HepG2 (cell line): Measurements from ENCODE around the gene REELD1. TPM values are rescaled to one million over a fixed set of nuclear protein-coding genes. Genes with fewer than 3 reads are reported as not detected.
A peak's percentile ranks its signal among the peaks of the same experiment; 100 is the strongest.

ENCODE experiments used
- ATAC-seq: fragments of 200-7000 bp; cut with Tn5 transposase; 3 replicates; pipeline ENCODE4 v1.9.1; 2020; ENCODE audit warnings: mild to moderate bottlenecking, moderate library complexity
- BruUV-seq: library from RNA; stranded (reverse); fragments of 400-500 nt; replicated peaks from 2 replicates; lab custom pipeline; 2021; lab: Mats Ljungman, UMichigan
- CTCF ChIA-PET: fragments of 300-600 bp; formaldehyde crosslinking; extraction: SDS; loops from one replicate; lab custom pipeline; 2021; ENCODE audit warnings: low total read pairs, inconsistent platforms, low intra/inter-chr PET ratio; lab: Yijun Ruan, JAX
- POLR2A ChIA-PET: fragments of 350-600 bp; sonication (Branson Sonifier 250); formaldehyde crosslinking; loops from one replicate; lab custom pipeline; 2020; ENCODE audit warnings: antibody characterized with exemption, inconsistent platforms; lab: Yijun Ruan, JAX
- DNase-seq: peaks from one replicate; pipeline ENCODE4 v3.0.0-alpha.2; 2015; ENCODE audit warnings: low spot score
- FAIRE-seq: peaks from 3 replicates; lab custom pipeline; 2011; peaks lifted over from hg19 to GRCh38; lab: Jason Lieb, UNC
- H2AFZ ChIP-seq: one replicate; pipeline ENCODE4 v1.6.1; 2011; ENCODE audit warnings: low read length, inconsistent platforms
- H3K27ac ChIP-seq: fragments of 300-600 bp; 3 replicates; pipeline ENCODE4 v1.8.0; 2011; ENCODE audit warnings: mixed run types, mild to moderate bottlenecking, mixed read lengths, low read length, inconsistent platforms; ENCODE audit not compliant: insufficient read depth; ENCODE audit errors: extremely low read length
- H3K27me3 ChIP-seq, 2 experiments: fragments of 200-600 bp in 1 of 2; 2 replicates in 1 of 2; 3 replicates in 1 of 2; pipeline versions ENCODE4 v1.6.0 to v1.8.0; 2011; ENCODE audit warnings: low read length in 2 of 2, mild to moderate bottlenecking in 2 of 2, moderate library complexity in 2 of 2, inconsistent platforms in 1 of 2; ENCODE audit not compliant: insufficient read depth in 2 of 2, control insufficient read depth in 1 of 2
- H3K36me3 ChIP-seq, 2 experiments: fragments of 200-600 bp in 1 of 2; replicated peaks in 1 of 2; 2 replicates in 1 of 2; 3 replicates in 1 of 2; pipeline versions ENCODE4 v1.5.1 to v1.8.0; 2011; ENCODE audit warnings: low read length in 2 of 2, inconsistent platforms in 1 of 2; ENCODE audit not compliant: insufficient read depth in 2 of 2, control insufficient read depth in 1 of 2
- H3K4me1 ChIP-seq: 2 replicates; pipeline ENCODE4 v1.5.1; 2012; ENCODE audit warnings: low read length, inconsistent platforms; ENCODE audit not compliant: insufficient read depth
- H3K4me2 ChIP-seq: 2 replicates; pipeline ENCODE4 v1.6.0; 2011; ENCODE audit warnings: low read depth, low read length, inconsistent platforms
- H3K4me3 ChIP-seq, 3 experiments: fragments of 200-600 bp in 1 of 3; sonication (generic), shearing (Covaris generic) in 1 of 3; replicated peaks in 1 of 3; 2 replicates each; pipeline ENCODE4 v1.5.1; 2011 to 2016; ENCODE audit warnings: low read length in 3 of 3, inconsistent platforms in 2 of 3, low read depth in 2 of 3, mild to moderate bottlenecking in 2 of 3, control low read depth in 1 of 3, mixed read lengths in 1 of 3; ENCODE audit not compliant: insufficient read depth in 1 of 3
- H3K79me2 ChIP-seq: one replicate; pipeline ENCODE4 v1.6.1; 2011; ENCODE audit warnings: low read length, inconsistent platforms; ENCODE audit not compliant: insufficient read depth
- H3K9ac ChIP-seq: 2 replicates; pipeline ENCODE4 v1.6.0; 2011; ENCODE audit warnings: mild to moderate bottlenecking, low read depth, low read length, inconsistent platforms; ENCODE audit not compliant: insufficient read depth
- H3K9me3 ChIP-seq: 2 replicates; pipeline ENCODE4 v1.5.1; 2012; ENCODE audit warnings: mild to moderate bottlenecking, low read length
- H4K20me1 ChIP-seq: 2 replicates; pipeline ENCODE4 v1.6.0; 2011; ENCODE audit warnings: inconsistent platforms, mild to moderate bottlenecking, low read length, moderate library complexity; ENCODE audit not compliant: insufficient read depth
- CREB1 ChIP-seq, 2 experiments: fragments of 450-650 bp in 1 of 2; IDR thresholded peaks; 2 replicates each; pipeline ENCODE4 v1.6.1; 2016 to 2017; ENCODE audit warnings: control low read depth in 1 of 2, mild to moderate bottlenecking in 1 of 2, missing compliant biosample characterization in 1 of 2, missing genetic modification characterization in 1 of 2
- FOSL2 ChIP-seq: sonication (generic); formaldehyde crosslinking; IDR thresholded peaks from 2 replicates; pipeline ENCODE4 v1.4.0; 2020; ENCODE audit warnings: missing genetic modification reagents
- GLI4 ChIP-seq: sonication (generic); formaldehyde crosslinking; IDR thresholded peaks from 2 replicates; pipeline ENCODE4 v1.5.1; 2020; ENCODE audit warnings: missing genetic modification reagents, mild to moderate bottlenecking, moderate library complexity, borderline replicate concordance
- HOXA7 ChIP-seq: sonication (generic); formaldehyde crosslinking; IDR thresholded peaks from 2 replicates; pipeline ENCODE4 v1.8.1; 2022; ENCODE audit warnings: mild to moderate bottlenecking, missing genetic modification reagents, moderate library complexity
- MAFG ChIP-seq: sonication (generic); formaldehyde crosslinking; IDR thresholded peaks from 2 replicates; pipeline ENCODE4 v1.5.1; 2020; ENCODE audit warnings: mild to moderate bottlenecking, missing genetic modification reagents
- MEIS1 ChIP-seq: sonication (generic); formaldehyde crosslinking; IDR thresholded peaks from 2 replicates; pipeline ENCODE4 v1.9.0; 2021; ENCODE audit warnings: mild to moderate bottlenecking, missing genetic modification reagents, moderate library complexity, borderline replicate concordance
- MNT ChIP-seq: fragments of 450-650 bp; IDR thresholded peaks from 2 replicates; pipeline ENCODE4 v1.6.1; 2016
- SMAD9 ChIP-seq: sonication (generic); formaldehyde crosslinking; IDR thresholded peaks from 2 replicates; pipeline ENCODE4 v1.5.1; 2020; ENCODE audit warnings: mild to moderate bottlenecking, missing genetic modification reagents
- SP140L ChIP-seq: sonication (generic); formaldehyde crosslinking; IDR thresholded peaks from 2 replicates; pipeline ENCODE4 v1.4.0; 2020; ENCODE audit warnings: missing genetic modification reagents, borderline replicate concordance
- ZZZ3 ChIP-seq: sonication (generic); formaldehyde crosslinking; IDR thresholded peaks from 2 replicates; pipeline ENCODE4 v1.4.0; 2020; ENCODE audit warnings: missing genetic modification reagents, mild to moderate bottlenecking, borderline replicate concordance
- WGBS: methylation state at CpG from one replicate; pipeline ENCODE4 v1.1.6; 2017; ENCODE audit warnings: low lambda C conversion rate; 5-methylcytosine and 5-hydroxymethylcytosine counted together
- in situ Hi-C: cut with HindIII; loops from 2 replicates; pipeline ENCODE4 v1.10.0; 2017; ENCODE audit warnings: low pct_unique_long_range_greater_than_20kb; ENCODE audit not compliant: extremely low pct_ligation_motif_present
- intact Hi-C: fragments of 100-400 bp; cut with micrococcal nuclease; formaldehyde crosslinking; loops from one replicate; pipeline ENCODE4 v1.10.0; 2022; ENCODE audit not compliant: unreplicated experiment
- polyA plus RNA-seq, 8 experiments: library from polyadenylated mRNA; depleted of rRNA in 3 of 8; stranded (reverse) in 7 of 8; unstranded in 1 of 8; fragments of >200 nt; fragmentation: Illumina TruSeq in 4 of 8; extraction: Trizol in 4 of 8; gene quantifications; 2 replicates each; pipeline versions ENCODE4 v1.2.1 to v1.2.3, GENCODE V29; 2011 to 2016; ENCODE audit warnings: low read depth in 4 of 8, missing spikeins in 1 of 8, mixed read lengths in 1 of 8; ENCODE audit not compliant: insufficient read depth in 1 of 8
- total RNA-seq, 5 experiments: library from RNA; depleted of rRNA; stranded (reverse); fragments of >200 nt; fragmentation: Illumina TruSeq; extraction: Trizol; gene quantifications; 2 replicates each; pipeline ENCODE4 v1.2.3, GENCODE V29; 2016; ENCODE audit warnings: low read depth in 1 of 5
- TF ChIP-seq, protein P1 (sequence below): sonication (generic); formaldehyde crosslinking; IDR thresholded peaks from 2 replicates; pipeline ENCODE4 v1.5.0; 2020; ENCODE audit warnings: mild to moderate bottlenecking, missing genetic modification reagents, borderline replicate concordance

REELD1 gene
- total and polyA plus RNA-seq, 2 of the 13 experiments (the other 11 are each of a cell fraction or from before 2014, with no cell fraction given) = 0.04 to 0.26 TPM

GRCh38 chr4:146265950-146266490, 51.7 kb downstream of the REELD1 start:
- H3K9me3 ChIP-seq = no peaks in the 10 kb centered on the region
- ChIA-PET CTCF (no interaction called here), POLR2A (no interaction called here)
- intact Hi-C loops = no loop called here
- no peaks in the 10 kb centered on the region for H4K20me1 ChIP-seq
- WGBS = 93% methylated on average over 2 of the region's 2 CpGs
- H3K4me3 ChIP-seq = no peak overlapping the region
- H3K27ac ChIP-seq = no peak overlapping the region
- peak; percentile 76 for TF ChIP-seq MNT
- TF ChIP-seq GLI4 (CRISPR knock-in tag) = no peak
- ATAC-seq = no peak
- H2AFZ ChIP-seq = no peak overlapping the region
- H3K9ac ChIP-seq = no peak overlapping the region
- H3K4me2 ChIP-seq = no peak overlapping the region
- no peaks in the 10 kb centered on the region for H3K27me3 ChIP-seq
- no peak for DNase-seq
- in situ Hi-C loops = no loop called here
- H3K79me2 ChIP-seq = no peaks in the 10 kb centered on the region
- BruUV-seq = no TSS peak
- no peak for FAIRE-seq
- no peaks in the 10 kb centered on the region for H3K36me3 ChIP-seq
- no peaks in the 10 kb centered on the region for H3K4me1 ChIP-seq

- no peak overlapping the region for H3K4me2 ChIP-seq
- H4K20me1 ChIP-seq = no peaks in the 10 kb centered on the region
- H3K27me3 ChIP-seq = no peaks in the 10 kb centered on the region
- H3K79me2 ChIP-seq = no peaks in the 10 kb centered on the region
- in situ Hi-C loops = no loop called here
- no TSS peak for BruUV-seq
- no peaks in the 10 kb centered on the region for H3K9me3 ChIP-seq
- no peaks in the 10 kb centered on the region for H3K4me1 ChIP-seq
- POLR2A ChIA-PET = no interaction called here
- WGBS = 92% methylated on average over 5 of the region's 5 CpGs
- DNase-seq (no peak), FAIRE-seq (no peak), ATAC-seq (no peak)
- CTCF ChIA-PET = no interaction called here
- H3K4me3 ChIP-seq = no peak overlapping the region
- no peak overlapping the region for H3K9ac ChIP-seq
- no peak overlapping the region for H3K27ac ChIP-seq
- intact Hi-C loops = no loop called here
- no peaks in the 10 kb centered on the region for H3K36me3 ChIP-seq
- no peak overlapping the region for H2AFZ ChIP-seq
- TF ChIP-seq CREB1 (IDR thresholded peaks at IDR 0.05) (no peak), CREB1 (CRISPR knock-in tag; IDR thresholded peaks at IDR 0.05) (no peak), MEIS1 (no peak), SP140L (CRISPR knock-in tag) (no peak), SMAD9 (CRISPR knock-in tag) (no peak), FOSL2 (no peak), MAFG (CRISPR knock-in tag) (no peak), HOXA7 (CRISPR knock-in tag) (no peak), ZZZ3 (CRISPR knock-in tag) (no peak)
- TF ChIP-seq, protein P1, sequence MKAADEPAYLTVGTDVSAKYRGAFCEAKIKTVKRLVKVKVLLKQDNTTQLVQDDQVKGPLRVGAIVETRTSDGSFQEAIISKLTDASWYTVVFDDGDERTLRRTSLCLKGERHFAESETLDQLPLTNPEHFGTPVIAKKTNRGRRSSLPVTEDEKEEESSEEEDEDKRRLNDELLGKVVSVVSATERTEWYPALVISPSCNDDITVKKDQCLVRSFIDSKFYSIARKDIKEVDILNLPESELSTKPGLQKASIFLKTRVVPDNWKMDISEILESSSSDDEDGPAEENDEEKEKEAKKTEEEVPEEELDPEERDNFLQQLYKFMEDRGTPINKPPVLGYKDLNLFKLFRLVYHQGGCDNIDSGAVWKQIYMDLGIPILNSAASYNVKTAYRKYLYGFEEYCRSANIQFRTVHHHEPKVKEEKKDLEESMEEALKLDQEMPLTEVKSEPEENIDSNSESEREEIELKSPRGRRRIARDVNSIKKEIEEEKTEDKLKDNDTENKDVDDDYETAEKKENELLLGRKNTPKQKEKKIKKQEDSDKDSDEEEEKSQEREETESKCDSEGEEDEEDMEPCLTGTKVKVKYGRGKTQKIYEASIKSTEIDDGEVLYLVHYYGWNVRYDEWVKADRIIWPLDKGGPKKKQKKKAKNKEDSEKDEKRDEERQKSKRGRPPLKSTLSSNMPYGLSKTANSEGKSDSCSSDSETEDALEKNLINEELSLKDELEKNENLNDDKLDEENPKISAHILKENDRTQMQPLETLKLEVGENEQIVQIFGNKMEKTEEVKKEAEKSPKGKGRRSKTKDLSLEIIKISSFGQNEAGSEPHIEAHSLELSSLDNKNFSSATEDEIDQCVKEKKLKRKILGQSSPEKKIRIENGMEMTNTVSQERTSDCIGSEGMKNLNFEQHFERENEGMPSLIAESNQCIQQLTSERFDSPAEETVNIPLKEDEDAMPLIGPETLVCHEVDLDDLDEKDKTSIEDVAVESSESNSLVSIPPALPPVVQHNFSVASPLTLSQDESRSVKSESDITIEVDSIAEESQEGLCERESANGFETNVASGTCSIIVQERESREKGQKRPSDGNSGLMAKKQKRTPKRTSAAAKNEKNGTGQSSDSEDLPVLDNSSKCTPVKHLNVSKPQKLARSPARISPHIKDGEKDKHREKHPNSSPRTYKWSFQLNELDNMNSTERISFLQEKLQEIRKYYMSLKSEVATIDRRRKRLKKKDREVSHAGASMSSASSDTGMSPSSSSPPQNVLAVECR (CRISPR knock-in tag) = no peak
Observed at GRCh38 chr4:146267826-146268225, 53.5 kb downstream of the REELD1 start.
